ENCODE data around the gene CORO6. TPM values are rescaled to one million over a fixed set of nuclear protein-coding genes. Genes with fewer than 3 reads are reported as not detected.

The CORO6 gene
- total and polyA plus RNA-seq, 8 donors = 1.1 to 53.1 (median 14.2) TPM

- Histone ChIP-seq H3K36me3 (no peaks in the 10 kb centered on the region), H3K4me3 (peak within 1 kb of the TSS; percentile 66 to 84 (median 73)), H3K4me1 (peaks cover 46 to 64% (median 55%) of the 10 kb centered on the region in 4 donors), H3K27ac (peak within 1 kb of the TSS; percentile 43 to 90 (median 84)), H3K27me3 (peaks cover 0 to 9% (median 0%) of the 10 kb centered on the region in 3 donors), H3K9me3 (no peaks in the 10 kb centered on the region)
- DNase-seq = peak in 1 of 2 donors; percentile 81
- intact Hi-C loops (cut with DNase I; ENCODE audit: low total_unique reads) = no loop called here
- no peak for TF ChIP-seq POLR2AphosphoS5 (IDR thresholded peaks at IDR 0.05)
- no peak for TF ChIP-seq POLR2A (IDR thresholded peaks at IDR 0.05)
- TF ChIP-seq, protein P1, sequence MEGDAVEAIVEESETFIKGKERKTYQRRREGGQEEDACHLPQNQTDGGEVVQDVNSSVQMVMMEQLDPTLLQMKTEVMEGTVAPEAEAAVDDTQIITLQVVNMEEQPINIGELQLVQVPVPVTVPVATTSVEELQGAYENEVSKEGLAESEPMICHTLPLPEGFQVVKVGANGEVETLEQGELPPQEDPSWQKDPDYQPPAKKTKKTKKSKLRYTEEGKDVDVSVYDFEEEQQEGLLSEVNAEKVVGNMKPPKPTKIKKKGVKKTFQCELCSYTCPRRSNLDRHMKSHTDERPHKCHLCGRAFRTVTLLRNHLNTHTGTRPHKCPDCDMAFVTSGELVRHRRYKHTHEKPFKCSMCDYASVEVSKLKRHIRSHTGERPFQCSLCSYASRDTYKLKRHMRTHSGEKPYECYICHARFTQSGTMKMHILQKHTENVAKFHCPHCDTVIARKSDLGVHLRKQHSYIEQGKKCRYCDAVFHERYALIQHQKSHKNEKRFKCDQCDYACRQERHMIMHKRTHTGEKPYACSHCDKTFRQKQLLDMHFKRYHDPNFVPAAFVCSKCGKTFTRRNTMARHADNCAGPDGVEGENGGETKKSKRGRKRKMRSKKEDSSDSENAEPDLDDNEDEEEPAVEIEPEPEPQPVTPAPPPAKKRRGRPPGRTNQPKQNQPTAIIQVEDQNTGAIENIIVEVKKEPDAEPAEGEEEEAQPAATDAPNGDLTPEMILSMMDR (IDR thresholded peaks at IDR 0.05) = no peak
- TF ChIP-seq EP300 (IDR thresholded peaks at IDR 0.05) = no peak
- 0 to 1% (median 0%) methylated on average over 43 to 88 of the region's 96 CpGs for WGBS, 5 donors
These were observed 29.7 kb downstream of the CORO6 start, which contains the start of gene ANKRD13B for GRCh38 chr17:29592850-29593551. Gene ANKRD13B, plus strand, starts transcription at chr17:29593132. Its CDS starts 490 bp downstream, at chr17:29593622.

DNA sequence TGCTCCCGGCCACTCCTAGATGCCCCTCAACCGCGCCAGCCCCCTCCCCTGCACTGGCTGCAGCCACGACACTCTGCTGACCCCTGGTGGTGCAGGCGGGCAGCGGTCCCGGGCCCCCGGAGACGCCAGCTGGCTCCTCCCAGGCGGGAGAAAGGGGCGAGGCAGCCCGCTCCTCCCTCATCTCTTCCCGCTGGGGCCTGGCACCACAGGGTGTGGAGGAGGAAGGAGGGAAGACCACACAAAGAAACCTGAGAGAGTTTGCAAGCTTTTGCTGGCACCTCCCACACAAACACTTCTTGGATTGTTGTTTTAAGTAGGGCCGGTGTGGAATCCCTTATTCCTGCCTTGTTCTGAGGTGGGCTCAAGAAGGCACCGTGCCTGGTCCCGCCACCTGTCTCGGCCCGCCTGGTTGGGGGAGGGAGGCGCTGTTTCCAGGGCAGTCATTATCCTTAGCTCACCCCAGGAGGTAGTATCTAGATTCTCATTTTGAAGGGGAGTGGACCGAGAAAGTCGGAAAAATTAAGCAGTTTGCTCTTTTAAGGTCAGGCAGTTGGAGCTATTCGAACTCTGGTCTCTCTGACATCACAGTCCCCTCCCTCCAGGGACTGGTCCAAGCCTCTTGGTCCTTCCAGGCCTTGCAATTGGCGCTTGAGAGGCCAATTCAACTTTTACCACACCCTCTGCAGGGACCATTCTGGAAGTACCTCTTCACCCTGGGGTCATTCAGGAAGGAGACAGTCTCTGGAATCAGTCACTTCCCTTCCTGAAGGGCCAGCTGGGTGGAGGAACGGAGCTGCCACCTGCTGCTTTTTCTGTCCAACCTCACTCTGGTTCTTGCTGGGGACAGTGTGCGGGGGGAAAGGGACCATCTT is 30.7 kb downstream of the CORO6 start:
- intact Hi-C loops (cut with DNase I; ENCODE audit: low total_unique reads) = no loop called here
- TF ChIP-seq POLR2AphosphoS5 (IDR thresholded peaks at IDR 0.05) (peak in 2 of 3 donors; percentile 45 to 79), EP300 (IDR thresholded peaks at IDR 0.05) (no peak), POLR2A (IDR thresholded peaks at IDR 0.05) (no peak)
- TF ChIP-seq, protein P1 (IDR thresholded peaks at IDR 0.05) = peak in 5 of 7 experiments; percentile 88 to 97 (median 93)
- Histone ChIP-seq H3K36me3 (no peaks in the 10 kb centered on the region), H3K4me1 (peaks cover 56 to 75% (median 65%) of the 10 kb centered on the region in 4 donors), H3K4me3 (peak overlapping the region; percentile 26 to 78 (median 32)), H3K9me3 (no peaks in the 10 kb centered on the region), H3K27me3 (peaks cover 0 to 9% (median 0%) of the 10 kb centered on the region in 3 donors), H3K27ac (peak overlapping the region; percentile 43 to 90 (median 84))
- DNase-seq = peak; percentile 89 to 96
- 7 to 9% (median 8%) methylated on average over 23 to 25 of the region's 25 CpGs for WGBS, 5 donors

- Histone ChIP-seq H3K36me3 (no peaks in the 10 kb centered on the region), H3K27me3 (peaks cover 0 to 9% (median 0%) of the 10 kb centered on the region in 3 donors), H3K27ac (peak overlapping the region; percentile 43 to 90 (median 84)), H3K4me3 (peak overlapping the region; percentile 26 to 78 (median 32)), H3K4me1 (peaks cover 58 to 80% (median 72%) of the 10 kb centered on the region in 4 donors), H3K9me3 (no peaks in the 10 kb centered on the region)
- intact Hi-C loops (cut with DNase I; ENCODE audit: low total_unique reads) = no loop called here
- peak in 1 of 2 donors; percentile 85 for DNase-seq
- no peak for TF ChIP-seq POLR2A (IDR thresholded peaks at IDR 0.05)
- TF ChIP-seq, protein P1 (IDR thresholded peaks at IDR 0.05) = no peak
- TF ChIP-seq POLR2AphosphoS5 (IDR thresholded peaks at IDR 0.05) = no peak
- no peak for TF ChIP-seq EP300 (IDR thresholded peaks at IDR 0.05)
- WGBS, 5 donors = 1 to 10% (median 5%) methylated on average over 31 of the region's 31 CpGs
These were observed 31.5 kb downstream of the CORO6 start for GRCh38 chr17:29591146-29591736.
